GM12872 (cell line): ENCODE measurements around the gene SLC38A10.

Source experiments
- CTCF ChIP-seq: IDR thresholded peaks from 3 replicates; pipeline ENCODE4 v1.5.1; 2011; ENCODE audit warnings: low read depth, mild to moderate bottlenecking, low read length, moderate library complexity; ENCODE audit not compliant: insufficient read depth

SLC38A10 gene

GRCh38 chr17:81233316-81233715, 61.8 kb downstream of the SLC38A10 start:
- TF ChIP-seq CTCF: no peak

GRCh38 chr17:81232616-81233241, 62.4 kb downstream of the SLC38A10 start:
- TF ChIP-seq CTCF: no peak

GRCh38 chr17:81231766-81232581, 63.1 kb downstream of the SLC38A10 start:
- no peak for TF ChIP-seq CTCF

GRCh38 chr17:81231121-81231645, 63.9 kb downstream of the SLC38A10 start:
- TF ChIP-seq CTCF: no peak

- peak; percentile 73 for TF ChIP-seq CTCF
Observed at GRCh38 chr17:81230043-81230820, 64.9 kb downstream of the SLC38A10 start.

- no peak for TF ChIP-seq CTCF
Observed at GRCh38 chr17:81229666-81229920, 65.5 kb downstream of the SLC38A10 start.
